BLaER1 (cell line): ENCODE results near the gene ADAMTS16.

Source experiments
- H3K27ac ChIP-seq: shearing (Covaris generic); formaldehyde crosslinking; 2 replicates; pipeline ENCODE4 v1.8.1; 2022
- H3K27me3 ChIP-seq: shearing (Covaris generic); formaldehyde crosslinking; 2 replicates; pipeline ENCODE4 v1.8.1; 2022
- H3K36me3 ChIP-seq: shearing (Covaris generic); formaldehyde crosslinking; 2 replicates; pipeline ENCODE4 v1.8.1; 2022
- H3K4me1 ChIP-seq: shearing (Covaris generic); formaldehyde crosslinking; 2 replicates; pipeline ENCODE4 v1.8.1; 2022
- H3K4me2 ChIP-seq: shearing (Covaris generic); formaldehyde crosslinking; 2 replicates; pipeline ENCODE4 v1.8.1; 2022
- H3K4me3 ChIP-seq: shearing (Covaris generic); formaldehyde crosslinking; 2 replicates; pipeline ENCODE4 v1.8.1; 2022
- H3K9ac ChIP-seq: shearing (Covaris generic); formaldehyde crosslinking; 2 replicates; pipeline ENCODE4 v1.8.1; 2022
- H3K9me3 ChIP-seq: shearing (Covaris generic); formaldehyde crosslinking; 2 replicates; pipeline ENCODE4 v1.8.1; 2022
- H4K20me1 ChIP-seq: shearing (Covaris generic); formaldehyde crosslinking; 2 replicates; pipeline ENCODE4 v1.8.1; 2022
- Cebpa-rat ChIP-seq: shearing (Covaris generic); IDR thresholded peaks from 2 replicates; pipeline ENCODE4 v1.8.1; 2022

Gene ADAMTS16

DNA sequence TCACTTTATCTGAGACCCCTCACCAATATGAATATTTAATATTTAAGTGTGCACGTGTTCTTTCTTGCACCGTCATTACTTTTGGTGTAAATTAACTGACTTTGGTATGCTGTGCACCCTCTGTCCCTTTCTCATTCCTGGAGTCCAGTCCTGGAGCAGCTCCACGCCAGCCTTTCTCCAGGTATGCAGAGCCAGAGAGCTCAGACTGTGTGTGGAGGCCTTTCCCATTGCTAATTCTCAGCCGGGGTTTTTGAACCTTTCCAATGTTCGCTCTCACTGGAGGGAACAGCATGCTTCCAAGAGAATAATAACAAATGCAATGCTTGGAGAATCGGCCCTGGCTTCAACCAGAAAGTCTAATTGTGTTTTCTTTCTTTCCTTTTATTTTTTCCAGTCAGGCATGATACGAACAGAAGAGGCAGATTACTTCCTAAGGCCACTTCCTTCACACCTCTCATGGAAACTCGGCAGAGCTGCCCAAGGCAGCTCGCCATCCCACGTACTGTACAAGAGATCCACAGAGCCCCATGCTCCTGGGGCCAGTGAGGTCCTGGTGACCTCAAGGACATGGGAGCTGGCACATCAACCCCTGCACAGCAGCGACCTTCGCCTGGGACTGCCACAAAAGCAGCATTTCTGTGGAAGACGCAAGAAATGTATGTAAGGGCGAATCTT, 41.7 kb downstream of the ADAMTS16 start:
- Histone ChIP-seq H4K20me1 (no peaks in the 10 kb centered on the region), H3K36me3 (no peaks in the 10 kb centered on the region), H3K27me3 (no peaks in the 10 kb centered on the region), H3K9ac (no peak overlapping the region), H3K4me2 (no peak overlapping the region), H3K9me3 (no peaks in the 10 kb centered on the region), H3K4me1 (peaks cover 9% of the 10 kb centered on the region; the same call in 1 of the 2 replicates), H3K4me3 (no peak overlapping the region), H3K27ac (no peak overlapping the region)
- no peak for TF ChIP-seq Cebpa-rat

DNA sequence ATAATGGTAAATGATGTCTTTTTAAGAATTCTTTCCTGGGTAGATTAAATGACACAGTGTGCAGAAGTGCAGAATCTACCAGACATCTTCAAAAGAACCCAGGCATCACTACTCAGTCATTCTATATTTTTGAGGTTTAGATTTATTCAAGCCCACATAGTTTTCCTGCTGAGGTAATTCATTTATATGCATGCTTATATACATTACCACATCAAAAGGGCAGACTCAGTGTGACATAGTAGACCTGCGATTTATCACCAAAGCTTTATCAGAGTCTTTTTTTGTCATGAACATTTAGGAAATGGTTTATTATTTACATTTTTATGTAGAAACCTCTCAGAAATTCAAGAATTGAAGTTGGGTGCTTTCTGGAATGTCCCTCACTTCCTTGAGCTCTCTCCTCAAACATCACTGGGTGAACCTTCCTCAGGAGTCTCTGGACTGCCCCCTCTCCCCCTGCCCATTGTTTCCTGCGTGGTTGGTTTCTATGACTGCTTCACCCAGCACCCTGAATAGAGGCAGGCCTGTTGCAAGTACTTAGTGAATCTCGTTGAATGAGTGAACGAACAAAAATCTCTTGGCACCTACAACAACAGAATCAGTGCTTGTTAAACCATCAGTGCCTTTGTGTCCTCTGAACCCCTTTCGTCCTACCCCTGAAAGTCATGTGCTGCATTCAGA, 42.5 kb downstream of the ADAMTS16 start:
- TF ChIP-seq Cebpa-rat = no peak
- no peaks in the 10 kb centered on the region for H3K27me3 ChIP-seq
- no peaks in the 10 kb centered on the region for H3K9me3 ChIP-seq
- H3K4me2 ChIP-seq = 0 out of 2 replicates have a peak overlapping the region, but pooled peaks have one; percentile 5
- no peaks in the 10 kb centered on the region for H3K36me3 ChIP-seq
- no peaks in the 10 kb centered on the region for H4K20me1 ChIP-seq
- H3K4me3 ChIP-seq = no peak overlapping the region
- H3K9ac ChIP-seq = no peak overlapping the region
- no peak overlapping the region for H3K27ac ChIP-seq
- peaks cover 9% of the 10 kb centered on the region; the same call in 1 of the 2 replicates for H3K4me1 ChIP-seq

DNA sequence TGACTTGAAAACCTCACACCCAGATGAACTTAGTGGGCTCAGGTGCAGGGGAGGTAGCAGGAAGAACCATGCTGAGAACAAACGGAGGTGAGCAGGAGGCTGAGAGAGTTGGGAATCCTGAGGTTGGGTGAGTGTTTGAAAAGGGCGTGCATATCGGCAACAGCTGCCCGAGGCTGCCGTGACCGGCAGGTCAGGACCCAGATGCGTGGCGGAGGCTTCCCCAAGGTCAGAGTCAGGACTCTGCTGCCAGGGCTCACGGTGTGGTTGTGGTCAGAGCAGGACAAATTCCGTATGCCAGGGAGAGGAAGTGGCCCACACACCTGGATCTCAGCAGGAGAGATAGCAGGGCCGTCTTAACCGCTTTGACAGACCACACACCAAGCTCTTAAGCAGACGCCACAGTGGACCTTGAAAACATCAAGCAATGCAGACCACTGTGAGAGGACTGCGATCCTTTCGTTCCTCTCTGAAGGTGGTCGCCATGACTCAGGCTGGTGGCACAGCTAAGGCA, 43.1 kb downstream of the ADAMTS16 start:
- Histone ChIP-seq H3K27me3 (no peaks in the 10 kb centered on the region), H3K27ac (no peak overlapping the region), H4K20me1 (no peaks in the 10 kb centered on the region), H3K4me1 (peaks cover 9% of the 10 kb centered on the region; the same call in 1 of the 2 replicates), H3K36me3 (no peaks in the 10 kb centered on the region), H3K9ac (no peak overlapping the region), H3K4me3 (no peak overlapping the region), H3K9me3 (no peaks in the 10 kb centered on the region), H3K4me2 (0 out of 2 replicates have a peak overlapping the region, but pooled peaks have one; percentile 5)
- TF ChIP-seq Cebpa-rat = no peak

DNA sequence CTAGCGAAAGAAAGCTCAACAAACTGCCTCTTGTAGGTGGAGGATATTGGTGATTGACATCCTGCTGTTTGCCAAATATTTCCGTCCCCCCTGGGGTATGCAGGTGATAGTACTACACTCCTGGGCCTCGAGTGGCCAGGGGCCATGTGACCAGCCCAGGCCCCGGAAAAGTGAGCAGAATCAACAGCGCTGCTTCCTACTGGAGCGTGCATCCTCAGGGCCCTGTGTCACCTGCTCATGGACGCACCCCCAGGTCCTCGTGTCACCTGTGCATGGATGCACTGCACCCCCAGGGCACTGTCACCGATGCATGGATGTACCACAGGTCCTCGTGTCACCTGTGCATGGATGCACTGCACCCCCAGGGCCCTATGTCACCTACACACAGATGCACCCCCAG, 43.8 kb downstream of the ADAMTS16 start:
- no peak overlapping the region for H3K4me3 ChIP-seq
- TF ChIP-seq Cebpa-rat = no peak
- no peak overlapping the region for H3K27ac ChIP-seq
- no peaks in the 10 kb centered on the region for H4K20me1 ChIP-seq
- peaks cover 9% of the 10 kb centered on the region; the same call in 1 of the 2 replicates for H3K4me1 ChIP-seq
- H3K4me2 ChIP-seq = no peak overlapping the region
- no peaks in the 10 kb centered on the region for H3K36me3 ChIP-seq
- H3K9ac ChIP-seq = no peak overlapping the region
- H3K9me3 ChIP-seq = no peaks in the 10 kb centered on the region
- H3K27me3 ChIP-seq = no peaks in the 10 kb centered on the region

DNA sequence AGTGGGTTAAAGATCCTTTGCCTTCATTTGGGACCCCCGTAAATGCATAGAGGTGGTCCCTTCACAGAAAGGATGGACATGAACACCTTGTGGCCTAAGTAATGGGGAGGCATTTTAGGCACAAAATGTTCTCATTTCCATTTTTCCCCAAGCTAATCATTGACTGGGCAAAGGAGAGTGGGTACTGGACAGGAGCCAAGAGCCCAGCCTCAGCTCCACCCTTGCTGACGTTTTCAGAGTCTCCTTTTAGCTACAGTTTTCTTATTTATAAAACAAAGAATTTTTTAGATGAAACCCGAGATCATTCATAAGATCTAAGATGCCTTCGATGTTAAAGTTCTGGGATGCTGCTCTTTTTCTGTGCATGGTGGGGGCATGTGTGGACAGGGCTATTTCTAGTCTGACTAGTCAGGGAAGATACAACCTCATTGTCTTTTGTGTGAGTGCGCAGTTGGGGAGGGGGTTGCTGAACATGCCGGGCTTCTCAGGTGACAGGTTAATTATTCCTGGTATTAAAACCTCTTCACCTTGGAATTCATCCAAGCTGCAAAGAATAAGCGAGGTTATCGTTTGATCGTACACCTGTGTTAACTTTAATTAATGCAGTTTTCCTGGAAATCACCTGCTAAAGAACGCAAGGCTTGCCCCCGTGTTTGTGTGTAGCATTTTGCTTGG, 48.4 kb downstream of the ADAMTS16 start:
- Histone ChIP-seq H3K4me2 (no peak overlapping the region), H3K9me3 (no peaks in the 10 kb centered on the region), H3K27ac (no peak overlapping the region), H4K20me1 (no peaks in the 10 kb centered on the region), H3K9ac (no peak overlapping the region), H3K4me3 (no peak overlapping the region), H3K36me3 (no peaks in the 10 kb centered on the region), H3K27me3 (no peaks in the 10 kb centered on the region), H3K4me1 (peaks cover 13% of the 10 kb centered on the region)
- TF ChIP-seq Cebpa-rat = no peak

DNA sequence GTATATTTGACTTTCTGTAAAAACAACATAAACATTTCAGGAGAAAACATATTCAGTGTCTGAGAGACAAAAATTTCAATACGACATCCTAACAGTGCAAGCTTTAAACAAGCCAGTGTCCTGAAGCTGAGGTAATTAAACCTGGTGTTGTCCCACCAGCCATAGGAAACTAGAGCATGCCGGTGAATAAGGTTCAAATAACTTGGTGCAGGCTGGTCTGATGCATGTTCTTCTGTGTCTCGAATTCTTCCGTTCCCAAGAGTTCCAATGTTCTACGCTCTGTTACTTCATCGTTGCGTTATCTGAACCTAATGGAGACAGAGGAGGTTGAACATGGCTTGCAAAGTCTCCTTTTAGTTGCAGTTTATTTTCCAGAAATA, 48.9 kb downstream of the ADAMTS16 start:
- H3K9ac ChIP-seq = no peak overlapping the region
- no peaks in the 10 kb centered on the region for H4K20me1 ChIP-seq
- no peaks in the 10 kb centered on the region for H3K9me3 ChIP-seq
- TF ChIP-seq Cebpa-rat = no peak
- no peak overlapping the region for H3K27ac ChIP-seq
- H3K4me3 ChIP-seq = no peak overlapping the region
- H3K36me3 ChIP-seq = no peaks in the 10 kb centered on the region
- no peak overlapping the region for H3K4me2 ChIP-seq
- H3K27me3 ChIP-seq = no peaks in the 10 kb centered on the region
- H3K4me1 ChIP-seq = peaks cover 13% of the 10 kb centered on the region

DNA sequence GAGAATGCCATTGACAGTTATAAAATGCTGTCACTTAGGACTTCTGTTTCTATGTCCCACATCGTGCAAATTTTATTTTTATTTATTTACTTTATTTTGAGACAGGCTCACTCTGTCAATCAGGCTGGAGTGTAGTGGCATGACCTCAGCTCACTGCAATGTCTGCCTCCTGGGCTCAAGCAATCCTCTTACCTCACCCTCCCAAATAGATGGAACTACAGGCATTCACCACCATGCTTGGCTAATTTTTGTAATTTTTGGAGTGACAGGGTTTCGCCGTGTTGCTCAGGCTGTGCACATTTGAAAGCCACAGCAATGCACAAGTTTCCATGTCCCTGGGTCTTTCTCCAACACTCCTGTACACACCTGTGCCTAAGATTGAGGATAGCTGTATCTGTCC, 51.8 kb downstream of the ADAMTS16 start:
- Histone ChIP-seq H3K27ac (no peak overlapping the region), H4K20me1 (no peaks in the 10 kb centered on the region), H3K36me3 (no peaks in the 10 kb centered on the region), H3K27me3 (no peaks in the 10 kb centered on the region), H3K4me3 (no peak overlapping the region), H3K9ac (no peak overlapping the region), H3K9me3 (0 out of 2 replicates have a peak, but pooled peaks cover 3% of the 10 kb centered on the region), H3K4me1 (peaks cover 22% of the 10 kb centered on the region), H3K4me2 (0 out of 2 replicates have a peak overlapping the region, but pooled peaks have one; percentile 46)
- TF ChIP-seq Cebpa-rat = no peak

DNA sequence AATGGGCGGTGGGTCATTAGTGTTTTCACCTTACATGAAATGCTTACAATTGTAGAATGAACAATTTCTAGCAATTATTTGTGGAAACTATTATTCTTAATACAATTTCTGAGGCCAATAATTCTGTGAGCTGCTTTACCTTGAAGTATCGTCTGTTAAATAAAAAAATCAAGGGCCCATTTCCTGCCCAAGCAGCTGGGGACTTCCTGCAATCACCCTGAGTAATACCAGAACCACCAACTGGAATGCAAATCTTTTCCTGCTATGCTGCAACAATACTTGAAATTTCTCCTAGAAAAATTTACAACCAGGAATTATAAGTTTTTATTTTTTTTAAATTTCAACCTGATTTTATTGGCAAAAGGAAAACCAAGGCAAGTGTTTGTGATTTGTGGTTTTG, 52.6 kb downstream of the ADAMTS16 start:
- Histone ChIP-seq H3K9me3 (0 out of 2 replicates have a peak, but pooled peaks cover 3% of the 10 kb centered on the region), H3K4me3 (no peak overlapping the region), H3K27ac (no peak overlapping the region), H3K4me2 (peak overlapping the region; percentile 46), H3K36me3 (no peaks in the 10 kb centered on the region), H3K27me3 (no peaks in the 10 kb centered on the region), H3K4me1 (peaks cover 22% of the 10 kb centered on the region), H4K20me1 (no peaks in the 10 kb centered on the region), H3K9ac (no peak overlapping the region)
- TF ChIP-seq Cebpa-rat = no peak

DNA sequence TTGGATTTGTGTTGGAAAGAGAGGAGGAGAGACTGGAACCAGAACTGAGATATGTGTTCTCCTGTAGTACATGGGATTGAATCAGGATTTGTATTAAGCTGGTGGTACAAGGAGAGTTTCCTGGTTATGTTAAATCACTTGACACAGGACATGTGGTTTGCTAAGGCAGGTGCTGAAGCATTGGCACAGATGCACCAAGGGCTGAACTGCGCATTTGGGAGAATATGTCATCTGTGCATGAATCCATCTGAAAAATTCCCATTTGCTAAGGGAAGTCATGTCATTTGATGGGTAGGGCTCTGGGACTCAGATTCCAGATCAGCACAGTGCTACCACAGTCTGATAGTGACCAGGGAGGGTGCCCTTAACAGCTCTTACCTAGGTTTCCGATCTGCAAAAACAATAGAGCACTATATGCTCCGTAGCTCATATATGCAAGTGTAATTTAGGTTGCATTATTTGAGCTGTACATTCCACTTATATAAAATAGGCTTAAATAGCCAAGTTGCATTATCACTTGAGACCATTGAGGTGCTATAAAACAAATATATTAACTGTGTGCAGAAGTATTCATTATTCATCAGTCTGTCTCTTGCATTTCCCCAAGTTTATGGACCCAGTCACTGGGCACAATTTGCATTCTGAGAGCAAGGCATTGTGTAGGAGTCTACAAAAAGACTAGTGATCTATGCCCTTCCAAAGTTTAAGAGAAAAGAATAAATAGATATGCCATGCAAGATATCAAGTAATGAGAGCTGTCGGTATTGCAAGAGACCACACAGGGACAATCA, 55.2 kb downstream of the ADAMTS16 start:
- H4K20me1 ChIP-seq = no peaks in the 10 kb centered on the region
- H3K4me1 ChIP-seq = peaks cover 22% of the 10 kb centered on the region
- no peak overlapping the region for H3K4me2 ChIP-seq
- 0 out of 2 replicates have a peak, but pooled peaks cover 3% of the 10 kb centered on the region for H3K9me3 ChIP-seq
- H3K9ac ChIP-seq = no peak overlapping the region
- H3K4me3 ChIP-seq = no peak overlapping the region
- TF ChIP-seq Cebpa-rat = no peak
- no peak overlapping the region for H3K27ac ChIP-seq
- no peaks in the 10 kb centered on the region for H3K27me3 ChIP-seq
- H3K36me3 ChIP-seq = no peaks in the 10 kb centered on the region
